ENCODE measurements around the gene SEL1L2. TPM values are rescaled to one million over a fixed set of nuclear protein-coding genes. Genes with fewer than 3 reads are reported as not detected.

Gene SEL1L2
- total and polyA plus RNA-seq, 4 experiments from 2014 or later = not detected

GRCh38 chr20:13960525-13960924, 29.9 kb downstream of the SEL1L2 start:
- ChIA-PET POLR2A (ENCODE audit: partially characterized antibody) (no interaction called here), CTCF (ENCODE audit: partially characterized antibody) (no interaction called here)
- H3K27me3 Mint-ChIP-seq = peaks cover 0 to 2% of the 10 kb centered on the region in 2 donors
- H3K36me3 Mint-ChIP-seq = no peaks in the 10 kb centered on the region
- H3K4me1 Mint-ChIP-seq = no peaks in the 10 kb centered on the region
- no peak overlapping the region for H3K27ac Mint-ChIP-seq
- intact Hi-C loops (cut with micrococcal nuclease) = no loop called here
- Histone ChIP-seq H3K27me3 (ENCODE audit: insufficient read depth, low read length) (no peaks in the 10 kb centered on the region), H3K4me1 (ENCODE audit: insufficient read depth, low read length) (no peaks in the 10 kb centered on the region), H3K4me3 (ENCODE audit: low read length in 2 of 2) (no peak overlapping the region), H3K27ac (ENCODE audit: low read depth, low read length) (no peak overlapping the region), H3K9me3 (ENCODE audit: control insufficient read depth in 1 of 2, low read length in 2 of 2) (no peaks in the 10 kb centered on the region), H3K36me3 (ENCODE audit: insufficient read depth, low read length) (no peaks in the 10 kb centered on the region)
- H3K9me3 Mint-ChIP-seq = peaks cover 0 to 8% (median 2%) of the 10 kb centered on the region in 8 donors
- H3K4me3 Mint-ChIP-seq = no peak overlapping the region
- DNase-seq = no peak

DNA sequence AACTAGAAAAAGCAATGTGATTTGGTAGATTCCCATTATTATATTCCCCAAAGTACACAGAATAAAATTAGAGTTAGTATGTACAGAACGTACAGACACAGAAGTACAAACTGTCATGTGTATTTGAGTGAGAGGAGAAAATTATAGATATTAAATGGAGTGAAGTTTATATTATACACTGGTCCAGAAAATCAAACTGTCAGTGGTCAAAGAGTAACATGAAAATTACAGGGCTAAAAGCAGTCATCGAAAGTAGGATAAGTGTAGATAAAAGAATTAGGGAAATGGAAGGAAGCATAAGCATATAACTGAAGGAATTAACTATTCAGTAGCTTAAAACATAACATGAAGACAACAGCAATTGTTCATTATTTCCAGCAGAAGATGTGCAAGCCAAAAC, 30.3 kb downstream of the SEL1L2 start:
- DNase-seq = no peak
- CTCF ChIA-PET (ENCODE audit: partially characterized antibody) = no interaction called here
- no peaks in the 10 kb centered on the region for H3K4me1 Mint-ChIP-seq
- H3K27me3 Mint-ChIP-seq = peaks cover 0 to 2% of the 10 kb centered on the region in 2 donors
- Histone ChIP-seq H3K27me3 (ENCODE audit: insufficient read depth, low read length) (no peaks in the 10 kb centered on the region), H3K4me3 (ENCODE audit: low read length in 2 of 2) (no peak overlapping the region), H3K4me1 (ENCODE audit: insufficient read depth, low read length) (no peaks in the 10 kb centered on the region), H3K27ac (ENCODE audit: low read depth, low read length) (no peak overlapping the region), H3K9me3 (ENCODE audit: control insufficient read depth in 1 of 2, low read length in 2 of 2) (no peaks in the 10 kb centered on the region), H3K36me3 (ENCODE audit: insufficient read depth, low read length) (no peaks in the 10 kb centered on the region)
- H3K27ac Mint-ChIP-seq = no peak overlapping the region
- H3K36me3 Mint-ChIP-seq = no peaks in the 10 kb centered on the region
- H3K4me3 Mint-ChIP-seq = no peak overlapping the region
- POLR2A ChIA-PET (ENCODE audit: partially characterized antibody) = no interaction called here
- H3K9me3 Mint-ChIP-seq = peaks cover 0 to 7% (median 2%) of the 10 kb centered on the region in 8 donors
- intact Hi-C loops (cut with micrococcal nuclease) = no loop called here

GRCh38 chr20:13953227-13953626, 37.2 kb downstream of the SEL1L2 start:
- Histone ChIP-seq H3K27ac (ENCODE audit: low read depth, low read length) (no peak overlapping the region), H3K27me3 (ENCODE audit: insufficient read depth, low read length) (no peaks in the 10 kb centered on the region), H3K4me1 (ENCODE audit: insufficient read depth, low read length) (no peaks in the 10 kb centered on the region), H3K36me3 (ENCODE audit: insufficient read depth, low read length) (no peaks in the 10 kb centered on the region), H3K9me3 (ENCODE audit: control insufficient read depth in 1 of 2, low read length in 2 of 2) (no peaks in the 10 kb centered on the region), H3K4me3 (ENCODE audit: low read length in 2 of 2) (no peak overlapping the region)
- POLR2A ChIA-PET (ENCODE audit: partially characterized antibody) = no interaction called here
- CTCF ChIA-PET (ENCODE audit: partially characterized antibody) = no interaction called here
- Mint-ChIP-seq H3K36me3 (no peaks in the 10 kb centered on the region), H3K4me3 (no peak overlapping the region), H3K4me1 (no peaks in the 10 kb centered on the region), H3K27ac (no peak overlapping the region), H3K27me3 (peaks cover 0 to 2% of the 10 kb centered on the region in 2 donors), H3K9me3 (peaks cover 0 to 18% (median 5%) of the 10 kb centered on the region in 8 donors)
- no peak for DNase-seq
- intact Hi-C loops (cut with micrococcal nuclease) = no loop called here

GRCh38 chr20:13947719-13948118, 42.7 kb downstream of the SEL1L2 start:
- H3K36me3 ChIP-seq (ENCODE audit: insufficient read depth, low read length) = no peaks in the 10 kb centered on the region
- H3K27ac ChIP-seq (ENCODE audit: low read depth, low read length) = no peak overlapping the region
- ChIA-PET POLR2A (ENCODE audit: partially characterized antibody) (no interaction called here), CTCF (ENCODE audit: partially characterized antibody) (no interaction called here)
- H3K27me3 ChIP-seq (ENCODE audit: insufficient read depth, low read length) = no peaks in the 10 kb centered on the region
- H3K4me3 Mint-ChIP-seq = no peak overlapping the region
- H3K27me3 Mint-ChIP-seq = peaks cover 0 to 2% of the 10 kb centered on the region in 2 donors
- peaks cover 0 to 16% (median 4%) of the 10 kb centered on the region in 8 donors for H3K9me3 Mint-ChIP-seq
- H3K4me3 ChIP-seq (ENCODE audit: low read length in 2 of 2) = no peak overlapping the region
- no peaks in the 10 kb centered on the region for H3K4me1 ChIP-seq (ENCODE audit: insufficient read depth, low read length)
- DNase-seq = no peak
- intact Hi-C loops (cut with micrococcal nuclease) = no loop called here
- H3K9me3 ChIP-seq (ENCODE audit: control insufficient read depth in 1 of 2, low read length in 2 of 2) = no peaks in the 10 kb centered on the region
- no peaks in the 10 kb centered on the region for H3K36me3 Mint-ChIP-seq
- H3K4me1 Mint-ChIP-seq = no peaks in the 10 kb centered on the region
- H3K27ac Mint-ChIP-seq = no peak overlapping the region

GRCh38 chr20:13941031-13941430, 49.4 kb downstream of the SEL1L2 start:
- no peak overlapping the region for H3K4me3 Mint-ChIP-seq
- DNase-seq = no peak
- H3K4me1 Mint-ChIP-seq = no peaks in the 10 kb centered on the region
- ChIA-PET POLR2A (ENCODE audit: partially characterized antibody) (no interaction called here), CTCF (ENCODE audit: partially characterized antibody) (no interaction called here)
- no peak overlapping the region for H3K27ac ChIP-seq (ENCODE audit: low read depth, low read length)
- peaks cover 0 to 8% (median 2%) of the 10 kb centered on the region in 8 donors for H3K9me3 Mint-ChIP-seq
- no peaks in the 10 kb centered on the region for H3K9me3 ChIP-seq (ENCODE audit: control insufficient read depth in 1 of 2, low read length in 2 of 2)
- H3K36me3 ChIP-seq (ENCODE audit: insufficient read depth, low read length) = no peaks in the 10 kb centered on the region
- H3K27me3 ChIP-seq (ENCODE audit: insufficient read depth, low read length) = no peaks in the 10 kb centered on the region
- intact Hi-C loops (cut with micrococcal nuclease) = no loop called here
- no peaks in the 10 kb centered on the region for H3K36me3 Mint-ChIP-seq
- no peak overlapping the region for H3K27ac Mint-ChIP-seq
- peaks cover 0 to 2% of the 10 kb centered on the region in 2 donors for H3K27me3 Mint-ChIP-seq
- no peaks in the 10 kb centered on the region for H3K4me1 ChIP-seq (ENCODE audit: insufficient read depth, low read length)
- no peak overlapping the region for H3K4me3 ChIP-seq (ENCODE audit: low read length in 2 of 2)

GRCh38 chr20:13936781-13937576, 53.4 kb downstream of the SEL1L2 start:
- H3K9me3 ChIP-seq (ENCODE audit: control insufficient read depth in 1 of 2, low read length in 2 of 2) = no peaks in the 10 kb centered on the region
- no peaks in the 10 kb centered on the region for H3K4me1 ChIP-seq (ENCODE audit: insufficient read depth, low read length)
- intact Hi-C loops (cut with micrococcal nuclease) = no loop called here
- H3K27me3 ChIP-seq (ENCODE audit: insufficient read depth, low read length) = no peaks in the 10 kb centered on the region
- ChIA-PET CTCF (ENCODE audit: partially characterized antibody) (no interaction called here), POLR2A (ENCODE audit: partially characterized antibody) (no interaction called here)
- H3K9me3 Mint-ChIP-seq = peaks cover 0 to 4% (median 0%) of the 10 kb centered on the region in 8 donors
- no peak for DNase-seq
- H3K36me3 Mint-ChIP-seq = no peaks in the 10 kb centered on the region
- peak overlapping the region in 1 of 7 donors; percentile 36 for H3K27ac Mint-ChIP-seq
- no peaks in the 10 kb centered on the region for H3K36me3 ChIP-seq (ENCODE audit: insufficient read depth, low read length)
- H3K4me3 Mint-ChIP-seq = peak overlapping the region in 1 of 8 donors; percentile 9
- no peak overlapping the region for H3K27ac ChIP-seq (ENCODE audit: low read depth, low read length)
- H3K4me1 Mint-ChIP-seq = no peaks in the 10 kb centered on the region
- H3K27me3 Mint-ChIP-seq = no peaks in the 10 kb centered on the region
- H3K4me3 ChIP-seq (ENCODE audit: low read length in 2 of 2) = no peak overlapping the region

GRCh38 chr20:13934992-13935894, 55.2 kb downstream of the SEL1L2 start:
- Histone ChIP-seq H3K27ac (ENCODE audit: low read depth, low read length) (no peak overlapping the region), H3K4me1 (ENCODE audit: insufficient read depth, low read length) (no peaks in the 10 kb centered on the region), H3K9me3 (ENCODE audit: control insufficient read depth in 1 of 2, low read length in 2 of 2) (no peaks in the 10 kb centered on the region), H3K4me3 (ENCODE audit: low read length in 2 of 2) (no peak overlapping the region), H3K36me3 (ENCODE audit: insufficient read depth, low read length) (no peaks in the 10 kb centered on the region), H3K27me3 (ENCODE audit: insufficient read depth, low read length) (no peaks in the 10 kb centered on the region)
- H3K27me3 Mint-ChIP-seq = no peaks in the 10 kb centered on the region
- H3K4me1 Mint-ChIP-seq = no peaks in the 10 kb centered on the region
- intact Hi-C loops (cut with micrococcal nuclease) = no loop called here
- ChIA-PET CTCF (ENCODE audit: partially characterized antibody) (no interaction called here), POLR2A (ENCODE audit: partially characterized antibody) (no interaction called here)
- H3K36me3 Mint-ChIP-seq = no peaks in the 10 kb centered on the region
- H3K9me3 Mint-ChIP-seq = peaks cover 0 to 4% (median 0%) of the 10 kb centered on the region in 8 donors
- no peak overlapping the region for H3K27ac Mint-ChIP-seq
- no peak for DNase-seq
- H3K4me3 Mint-ChIP-seq = no peak overlapping the region

Data from CD4-positive, alpha-beta memory T cell (primary cell).